Measurements from ENCODE around the gene IFTAP. TPM values are rescaled to one million over a fixed set of nuclear protein-coding genes. Genes with fewer than 3 reads are reported as not detected.

Gene IFTAP
- total RNA-seq, 2 donors from 2014 or later = 18.3 to 41.0 TPM

DNA sequence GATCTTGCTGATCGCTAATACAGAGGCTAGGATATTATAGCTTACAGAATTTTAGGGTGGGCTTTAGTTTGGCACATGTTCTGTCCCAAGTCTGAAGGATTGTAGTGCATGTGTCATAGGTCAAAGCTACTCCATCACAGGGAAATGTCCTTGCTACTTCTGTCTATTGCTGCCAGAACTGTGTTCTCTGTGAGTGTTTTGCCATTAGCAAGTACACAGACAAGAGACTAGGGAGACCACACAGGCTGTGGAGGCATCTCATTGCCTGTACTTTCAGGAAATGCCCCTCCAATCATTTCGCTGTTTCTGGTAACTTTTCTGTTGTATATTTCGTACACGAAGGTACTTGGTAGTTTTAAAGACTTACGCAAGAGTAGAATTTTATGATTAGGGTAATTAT, 29.2 kb downstream of the IFTAP start:
- peaks cover 9 to 24% of the 10 kb centered on the region in 2 donors for H3K4me1 ChIP-seq (ENCODE audit: control insufficient read depth in 1 of 2, low read depth in 2 of 2)
- TF ChIP-seq, protein P1, sequence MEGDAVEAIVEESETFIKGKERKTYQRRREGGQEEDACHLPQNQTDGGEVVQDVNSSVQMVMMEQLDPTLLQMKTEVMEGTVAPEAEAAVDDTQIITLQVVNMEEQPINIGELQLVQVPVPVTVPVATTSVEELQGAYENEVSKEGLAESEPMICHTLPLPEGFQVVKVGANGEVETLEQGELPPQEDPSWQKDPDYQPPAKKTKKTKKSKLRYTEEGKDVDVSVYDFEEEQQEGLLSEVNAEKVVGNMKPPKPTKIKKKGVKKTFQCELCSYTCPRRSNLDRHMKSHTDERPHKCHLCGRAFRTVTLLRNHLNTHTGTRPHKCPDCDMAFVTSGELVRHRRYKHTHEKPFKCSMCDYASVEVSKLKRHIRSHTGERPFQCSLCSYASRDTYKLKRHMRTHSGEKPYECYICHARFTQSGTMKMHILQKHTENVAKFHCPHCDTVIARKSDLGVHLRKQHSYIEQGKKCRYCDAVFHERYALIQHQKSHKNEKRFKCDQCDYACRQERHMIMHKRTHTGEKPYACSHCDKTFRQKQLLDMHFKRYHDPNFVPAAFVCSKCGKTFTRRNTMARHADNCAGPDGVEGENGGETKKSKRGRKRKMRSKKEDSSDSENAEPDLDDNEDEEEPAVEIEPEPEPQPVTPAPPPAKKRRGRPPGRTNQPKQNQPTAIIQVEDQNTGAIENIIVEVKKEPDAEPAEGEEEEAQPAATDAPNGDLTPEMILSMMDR (IDR thresholded peaks at IDR 0.05) = no peak
- DNase-seq (ENCODE audit: low spot score) (no peak), ATAC-seq (ENCODE audit: insufficient number of reproducible peaks, low FRiP score, low read depth) (no peak)
- H3K36me3 ChIP-seq = no peaks in the 10 kb centered on the region
- H3K27ac ChIP-seq = no peak overlapping the region
- H3K4me3 ChIP-seq = no peak overlapping the region
- no peaks in the 10 kb centered on the region for H3K9me3 ChIP-seq
- H3K27me3 ChIP-seq (replicated peaks; ENCODE audit: insufficient read depth) = no peaks in the 10 kb centered on the region

DNA sequence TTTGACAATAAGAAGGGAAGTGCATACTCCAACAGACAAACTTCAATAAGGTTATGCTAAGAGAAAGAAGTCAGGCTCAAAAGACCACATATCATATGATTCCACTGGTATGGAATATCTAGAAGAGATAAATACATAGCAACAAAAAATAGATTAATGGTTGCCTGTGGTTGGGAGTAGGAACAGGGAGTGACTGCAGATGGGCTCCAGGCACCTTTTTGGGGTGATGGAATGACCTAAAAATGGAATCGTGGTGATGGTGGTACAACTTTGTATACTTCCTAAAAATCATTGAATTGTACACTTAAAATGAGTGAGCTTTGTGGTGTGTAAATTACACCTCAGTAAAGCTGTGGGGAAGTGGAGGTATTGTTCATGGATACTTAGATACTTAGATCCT, 32.7 kb downstream of the IFTAP start:
- TF ChIP-seq, protein P1 (IDR thresholded peaks at IDR 0.05) = no peak
- no peaks in the 10 kb centered on the region for H3K27me3 ChIP-seq (replicated peaks; ENCODE audit: insufficient read depth)
- ATAC-seq (ENCODE audit: insufficient number of reproducible peaks, low FRiP score, low read depth) (no peak), DNase-seq (ENCODE audit: low spot score) (no peak)
- no peaks in the 10 kb centered on the region for H3K36me3 ChIP-seq
- H3K9me3 ChIP-seq = no peaks in the 10 kb centered on the region
- H3K4me3 ChIP-seq = no peak overlapping the region
- H3K4me1 ChIP-seq (ENCODE audit: control insufficient read depth in 1 of 2, low read depth in 2 of 2) = no peaks in the 10 kb centered on the region
- no peak overlapping the region for H3K27ac ChIP-seq

DNA sequence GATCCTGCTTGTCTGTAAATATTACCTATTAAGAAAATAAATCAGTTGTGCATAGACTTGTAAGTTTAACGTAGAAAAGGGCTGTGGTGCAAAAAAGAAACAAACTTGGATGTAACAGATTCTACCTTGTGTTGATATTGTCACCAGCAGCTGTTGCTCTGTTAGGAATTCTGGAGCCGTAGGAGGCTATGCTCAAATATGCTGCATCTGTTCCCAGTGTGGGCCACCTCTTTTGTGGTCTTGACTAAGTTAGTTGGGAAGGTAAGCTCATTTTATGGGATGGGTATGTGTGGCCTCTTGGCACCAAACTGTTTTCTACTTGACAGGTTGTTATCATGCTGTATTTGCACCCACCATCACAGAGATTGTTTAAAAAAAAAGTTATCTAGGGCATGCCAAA, 33.2 kb downstream of the IFTAP start:
- TF ChIP-seq, protein P1 (IDR thresholded peaks at IDR 0.05) = no peak
- ATAC-seq (ENCODE audit: insufficient number of reproducible peaks, low FRiP score, low read depth) (no peak), DNase-seq (ENCODE audit: low spot score) (no peak)
- Histone ChIP-seq H3K36me3 (no peaks in the 10 kb centered on the region), H3K4me1 (ENCODE audit: control insufficient read depth in 1 of 2, low read depth in 2 of 2) (no peaks in the 10 kb centered on the region), H3K9me3 (no peaks in the 10 kb centered on the region), H3K27me3 (replicated peaks; ENCODE audit: insufficient read depth) (no peaks in the 10 kb centered on the region), H3K4me3 (no peak overlapping the region), H3K27ac (no peak overlapping the region)

DNA sequence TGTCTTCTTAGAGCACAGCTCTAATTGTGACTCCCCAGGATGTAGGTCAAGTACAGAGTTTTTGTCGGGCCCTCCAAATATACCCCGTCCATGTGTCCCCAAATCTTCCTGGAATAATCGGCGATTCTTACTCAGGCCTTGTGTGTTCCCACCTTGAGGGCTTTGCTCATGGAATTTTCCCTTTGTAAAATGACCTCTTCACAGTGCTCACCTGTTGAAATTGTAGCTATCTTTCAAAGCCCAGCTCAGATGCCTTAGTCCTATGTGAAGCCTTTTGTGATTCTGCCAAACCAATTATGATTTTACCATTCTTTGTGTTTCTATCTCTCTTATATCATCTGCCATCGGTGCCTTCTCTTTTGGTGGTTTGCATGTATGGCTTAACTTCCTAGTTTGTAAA, 33.8 kb downstream of the IFTAP start:
- no peaks in the 10 kb centered on the region for H3K36me3 ChIP-seq
- H3K27me3 ChIP-seq (replicated peaks; ENCODE audit: insufficient read depth) = no peaks in the 10 kb centered on the region
- ATAC-seq (ENCODE audit: insufficient number of reproducible peaks, low FRiP score, low read depth) (no peak), DNase-seq (ENCODE audit: low spot score) (no peak)
- H3K27ac ChIP-seq = no peak overlapping the region
- H3K4me1 ChIP-seq (ENCODE audit: control insufficient read depth in 1 of 2, low read depth in 2 of 2) = no peaks in the 10 kb centered on the region
- no peaks in the 10 kb centered on the region for H3K9me3 ChIP-seq
- TF ChIP-seq, protein P1 (IDR thresholded peaks at IDR 0.05) = no peak
- H3K4me3 ChIP-seq = no peak overlapping the region

DNA sequence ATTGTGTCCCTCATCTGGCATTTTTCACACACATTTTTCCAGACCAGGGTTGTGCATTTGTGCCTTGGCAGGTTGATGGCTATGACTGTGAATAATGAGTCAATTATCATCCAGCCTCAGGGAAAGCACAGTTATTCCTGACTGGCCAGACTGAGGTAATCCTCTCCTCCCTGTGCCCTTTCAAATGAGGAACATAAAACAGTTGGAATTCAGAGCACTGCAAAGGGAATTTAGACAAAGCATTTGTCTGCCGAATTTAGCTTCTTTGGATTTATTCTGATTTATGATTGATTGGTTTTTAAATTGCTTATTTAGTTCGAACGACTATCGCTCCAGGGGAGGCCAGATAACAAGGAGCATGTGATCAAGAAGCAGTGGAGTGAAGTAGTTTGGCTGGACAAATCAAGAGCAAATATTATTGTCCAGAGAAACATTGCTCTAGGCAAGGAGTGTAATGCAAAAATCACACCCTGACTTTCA, 34.5 kb downstream of the IFTAP start:
- H3K27me3 ChIP-seq (replicated peaks; ENCODE audit: insufficient read depth) = no peaks in the 10 kb centered on the region
- TF ChIP-seq, protein P1 (IDR thresholded peaks at IDR 0.05) = no peak
- DNase-seq (ENCODE audit: low spot score) = no peak
- H3K4me3 ChIP-seq = no peak overlapping the region
- no peak overlapping the region for H3K27ac ChIP-seq
- ATAC-seq (ENCODE audit: insufficient number of reproducible peaks, low FRiP score, low read depth) = no peak
- H3K4me1 ChIP-seq (ENCODE audit: control insufficient read depth in 1 of 2, low read depth in 2 of 2) = no peaks in the 10 kb centered on the region
- no peaks in the 10 kb centered on the region for H3K36me3 ChIP-seq
- no peaks in the 10 kb centered on the region for H3K9me3 ChIP-seq

All from thoracic aorta (tissue), 2 donors.